Right lobe of liver (tissue), 6 donors: Measurements from ENCODE around the gene ZDHHC5. TPM values are rescaled to one million over a fixed set of nuclear protein-coding genes. Genes with fewer than 3 reads are reported as not detected.
"Not testable (repeated sequence)": the region's sequence is repeated elsewhere in the genome, so short reads cannot be mapped to it uniquely, and the experiment has no call there.

Experiments
- ATAC-seq, 4 donors: fragments of 200-7000 bp; cut with Tn5 transposase; one replicate each; pipeline ENCODE4 v1.9.1; 2020; ENCODE audit warnings: mild to moderate bottlenecking in 4 of 4, moderate library complexity in 4 of 4
- DNase-seq, 3 donors: peaks; one replicate each; pipeline ENCODE4 v3.0.0-alpha.2; 2020
- H3K27ac ChIP-seq, 3 donors: fragments of 200-600 bp; one replicate each; pipeline ENCODE4 v1.8.0; 2022
- H3K27me3 ChIP-seq, 2 donors: fragments of 200-600 bp; one replicate each; pipeline ENCODE4 v1.8.0; 2022
- H3K36me3 ChIP-seq, 4 donors: fragments of 200-600 bp; sonication (generic) in 1 of 4; one replicate each; pipeline versions ENCODE4 v1.5.1 to v1.8.0; 2017 to 2022; ENCODE audit warnings: control low read depth in 1 of 4
- H3K4me1 ChIP-seq, 4 donors: fragments of 200-600 bp; sonication (generic) in 1 of 4; one replicate each; pipeline versions ENCODE4 v1.5.1 to v1.8.0; 2017 to 2022; ENCODE audit warnings: control low read depth in 1 of 4
- H3K4me3 ChIP-seq, 3 donors: fragments of 200-600 bp; one replicate each; pipeline ENCODE4 v1.8.0; 2022
- H3K9me3 ChIP-seq, 4 donors: fragments of 200-600 bp; sonication (generic) in 1 of 4; one replicate each; pipeline versions ENCODE4 v1.5.1 to v1.8.0; 2017 to 2022; ENCODE audit warnings: control low read depth in 1 of 4
- POLR2A ChIP-seq: fragments of 450-650 bp; IDR thresholded peaks from one replicate; pipeline ENCODE4 v1.6.1; 2017; ENCODE audit warnings: antibody characterized with exemption, mild to moderate bottlenecking
- WGBS: methylation state at CpG from one replicate; pipeline ENCODE4 v1.1.6; 2018; ENCODE audit warnings: low coverage, low lambda C conversion rate; ENCODE audit not compliant: insufficient coverage; ENCODE audit errors: missing lambda C conversion rate; 5-methylcytosine and 5-hydroxymethylcytosine counted together
- intact Hi-C, 2 donors: fragments of 100-400 bp; cut with DNase I; formaldehyde crosslinking; loops; one replicate each; pipeline versions ENCODE4 v1.11.2 to v1.14.1; 2022
- total RNA-seq, 6 experiments: library from RNA; depleted of rRNA in 2 of 6; stranded (reverse); fragments of >200 nt in 2 of 6; fragmentation: NEBNext Ultra II Directional in 3 of 6; extraction: Animal tissue kit (Norgen Biotek cat#: 25700) in 3 of 6; gene quantifications; one replicate each; pipeline versions ENCODE4 v1.1.0 to v1.2.4, GENCODE V29; 2016 to 2023
- TF ChIP-seq, protein P1 (sequence below), 4 donors: fragments of 200-600 bp in 3 of 4; fragments of 450-650 bp in 1 of 4; IDR thresholded peaks; one replicate each; pipeline versions ENCODE4 v1.5.1 to v1.8.0; 2016 to 2022; ENCODE audit warnings: antibody characterized with exemption in 4 of 4, mild to moderate bottlenecking in 2 of 4
- donor health status: DM: no; HTN: yes; CAD: no.
- donor health status: DM: no; HTN: no; CAD: no.
- donor health status: DM: no; HTN: no; CAD: no.
- donor health status: DM: no; HTN: yes; CAD: no.
- donor health status: DM: no; HTN: yes; CAD: no.

The ZDHHC5 gene
- total RNA-seq, 6 experiments from 2014 or later, result 27.0 to 35.7 (median 33.6) TPM

DNA sequence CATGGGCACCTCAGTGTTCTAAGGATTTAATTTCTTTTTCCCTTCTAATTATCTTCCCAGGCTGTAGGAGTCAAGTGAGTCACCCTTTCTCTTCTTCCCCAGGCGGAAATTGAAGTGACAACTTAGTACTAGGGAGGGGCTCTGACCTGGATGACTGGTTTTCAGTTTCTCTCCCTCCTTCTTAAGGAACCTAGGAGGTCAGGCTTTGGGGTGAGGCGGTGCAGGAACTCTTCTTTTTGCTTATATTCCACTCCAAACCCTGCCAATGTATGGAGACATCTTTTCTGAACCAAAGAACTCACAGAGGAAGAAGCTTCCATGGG lies 12.6 kb downstream of the ZDHHC5 start:
- intact Hi-C loops, result no loop called here
- Histone ChIP-seq H3K4me3 (no peak overlapping the region), H3K27me3 (no peaks in the 10 kb centered on the region), H3K36me3 (peaks cover 0 to 44% (median 3%) of the 10 kb centered on the region in 4 donors), H3K27ac (peak overlapping the region in 1 of 3 donors; percentile 8), H3K9me3 (no peaks in the 10 kb centered on the region), H3K4me1 (peaks cover 0 to 30% (median 16%) of the 10 kb centered on the region in 4 donors)
- TF ChIP-seq, protein P1, sequence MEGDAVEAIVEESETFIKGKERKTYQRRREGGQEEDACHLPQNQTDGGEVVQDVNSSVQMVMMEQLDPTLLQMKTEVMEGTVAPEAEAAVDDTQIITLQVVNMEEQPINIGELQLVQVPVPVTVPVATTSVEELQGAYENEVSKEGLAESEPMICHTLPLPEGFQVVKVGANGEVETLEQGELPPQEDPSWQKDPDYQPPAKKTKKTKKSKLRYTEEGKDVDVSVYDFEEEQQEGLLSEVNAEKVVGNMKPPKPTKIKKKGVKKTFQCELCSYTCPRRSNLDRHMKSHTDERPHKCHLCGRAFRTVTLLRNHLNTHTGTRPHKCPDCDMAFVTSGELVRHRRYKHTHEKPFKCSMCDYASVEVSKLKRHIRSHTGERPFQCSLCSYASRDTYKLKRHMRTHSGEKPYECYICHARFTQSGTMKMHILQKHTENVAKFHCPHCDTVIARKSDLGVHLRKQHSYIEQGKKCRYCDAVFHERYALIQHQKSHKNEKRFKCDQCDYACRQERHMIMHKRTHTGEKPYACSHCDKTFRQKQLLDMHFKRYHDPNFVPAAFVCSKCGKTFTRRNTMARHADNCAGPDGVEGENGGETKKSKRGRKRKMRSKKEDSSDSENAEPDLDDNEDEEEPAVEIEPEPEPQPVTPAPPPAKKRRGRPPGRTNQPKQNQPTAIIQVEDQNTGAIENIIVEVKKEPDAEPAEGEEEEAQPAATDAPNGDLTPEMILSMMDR (IDR thresholded peaks at IDR 0.05), result no peak
- no peak for TF ChIP-seq POLR2A
- no peak for ATAC-seq
- WGBS, result 69% methylated on average over 2 of the region's 2 CpGs
- DNase-seq, result no peak

DNA sequence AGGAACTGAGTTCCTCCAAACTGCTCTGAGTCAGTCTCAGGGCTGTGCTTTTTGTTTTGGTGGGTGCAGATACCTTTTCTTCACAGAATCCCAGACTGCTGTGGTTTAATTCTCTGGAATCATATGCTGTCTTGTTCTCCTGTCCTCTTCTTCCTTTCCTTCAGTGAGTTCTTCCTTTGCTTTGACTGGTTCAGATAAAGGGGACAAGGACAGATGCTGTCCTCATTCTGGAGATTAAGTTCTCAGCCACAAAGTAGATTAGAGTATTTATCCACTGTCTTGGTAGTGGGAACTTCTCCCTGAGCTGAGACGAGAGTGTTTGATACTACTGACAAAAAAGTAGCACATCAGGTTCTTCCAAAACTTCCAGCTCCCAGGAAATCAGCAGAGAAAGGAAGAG lies 13.3 kb downstream of the ZDHHC5 start:
- H3K4me1 ChIP-seq, result peaks cover 0 to 26% (median 13%) of the 10 kb centered on the region in 4 donors
- H3K4me3 ChIP-seq, result no peak overlapping the region
- TF ChIP-seq, protein P1 (IDR thresholded peaks at IDR 0.05), result no peak
- TF ChIP-seq POLR2A, result no peak
- intact Hi-C loops, result no loop called here
- ATAC-seq (no peak), DNase-seq (no peak)
- no peak overlapping the region for H3K27ac ChIP-seq
- peaks cover 0 to 48% (median 3%) of the 10 kb centered on the region in 4 donors for H3K36me3 ChIP-seq
- H3K9me3 ChIP-seq, result no peaks in the 10 kb centered on the region
- H3K27me3 ChIP-seq, result no peaks in the 10 kb centered on the region
- 89% methylated on average over 1 of the region's 1 CpG for WGBS

DNA sequence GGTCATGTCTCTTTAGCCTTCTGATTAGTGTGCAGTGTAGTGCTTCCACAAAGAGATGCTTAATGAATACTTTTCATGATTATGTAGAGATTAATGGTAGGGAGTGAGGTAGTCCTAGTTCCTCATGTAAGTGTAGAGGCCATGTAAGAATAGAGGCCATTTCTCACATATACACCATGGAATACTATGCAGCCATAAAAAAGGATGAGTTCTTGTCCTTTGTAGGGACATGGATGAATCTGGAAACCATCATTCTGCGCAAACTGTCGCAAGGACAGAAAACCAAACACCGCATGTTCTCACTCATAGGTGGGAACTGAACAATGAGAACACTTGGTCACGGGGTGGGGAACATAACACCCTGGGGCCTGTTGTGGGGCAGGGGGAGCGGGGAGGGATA lies 22.6 kb downstream of the ZDHHC5 start:
- DNase-seq, result not testable (repeated sequence)

DNA sequence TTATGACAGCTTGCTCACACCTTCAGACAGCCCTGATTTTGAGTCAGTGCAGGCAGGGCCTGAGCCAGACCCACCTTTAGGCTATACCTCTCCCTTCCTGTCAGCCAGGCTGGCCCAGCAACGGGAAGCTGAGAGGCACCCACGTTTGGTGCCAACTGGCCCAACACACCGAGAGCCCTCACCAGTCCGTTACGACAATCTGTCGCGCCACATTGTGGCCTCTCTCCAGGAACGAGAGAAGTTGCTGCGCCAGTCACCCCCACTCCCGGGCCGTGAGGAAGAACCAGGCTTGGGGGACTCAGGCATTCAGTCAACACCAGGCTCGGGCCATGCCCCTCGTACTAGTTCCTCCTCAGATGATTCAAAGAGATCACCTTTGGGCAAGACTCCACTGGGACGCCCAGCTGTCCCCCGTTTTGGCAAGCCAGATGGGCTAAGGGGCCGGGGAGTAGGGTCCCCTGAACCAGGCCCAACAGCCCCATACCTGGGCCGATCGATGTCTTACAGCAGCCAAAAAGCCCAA lies 31.0 kb downstream of the ZDHHC5 start:
- DNase-seq (no peak), ATAC-seq (peak in 1 of 4 donors; percentile 20)
- intact Hi-C loops, result no loop called here
- Histone ChIP-seq H3K9me3 (no peaks in the 10 kb centered on the region), H3K4me1 (no peaks in the 10 kb centered on the region), H3K4me3 (no peak overlapping the region), H3K36me3 (peaks cover 12 to 82% (median 46%) of the 10 kb centered on the region in 4 donors), H3K27ac (no peak overlapping the region), H3K27me3 (no peaks in the 10 kb centered on the region)
- no peak for TF ChIP-seq POLR2A
- TF ChIP-seq, protein P1 (IDR thresholded peaks at IDR 0.05), result no peak
- WGBS, result 77% methylated on average over 5 of the region's 18 CpGs

More for the DNA sequence above, 22.6 kb downstream of the ZDHHC5 start:
- H3K9me3 ChIP-seq, H3K4me1 ChIP-seq, intact Hi-C loops, H3K27ac ChIP-seq, H3K27me3 ChIP-seq, H3K4me3 ChIP-seq, ATAC-seq: not testable (repeated sequence)
- 100% methylated on average over 5 of the region's 5 CpGs for WGBS
- peaks cover 16 to 93% (median 52%) of the 10 kb centered on the region in 4 donors for H3K36me3 ChIP-seq

DNA sequence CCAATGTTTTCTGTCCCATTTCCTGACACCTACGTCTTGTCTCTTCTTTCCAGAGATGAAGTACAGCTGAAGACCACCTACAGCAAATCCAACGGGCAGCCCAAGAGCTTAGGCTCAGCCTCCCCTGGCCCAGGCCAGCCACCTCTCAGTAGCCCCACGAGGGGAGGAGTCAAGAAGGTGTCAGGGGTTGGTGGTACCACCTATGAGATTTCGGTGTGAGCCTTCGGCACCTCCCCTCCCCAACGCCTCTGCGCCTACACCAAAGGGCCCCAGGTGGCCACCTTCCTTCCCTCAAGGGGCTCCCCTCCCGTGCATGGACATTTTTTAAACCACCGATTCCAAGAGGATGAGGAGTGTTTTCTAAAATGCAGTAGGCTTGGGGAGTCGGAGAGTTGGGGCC lies 31.9 kb downstream of the ZDHHC5 start:
- DNase-seq, result no peak
- peak in 1 of 4 donors; percentile 35 for ATAC-seq
- intact Hi-C loops, result no loop called here
- H3K4me1 ChIP-seq, result no peaks in the 10 kb centered on the region
- 74% methylated on average over 6 of the region's 10 CpGs for WGBS
- no peak overlapping the region for H3K27ac ChIP-seq
- no peaks in the 10 kb centered on the region for H3K27me3 ChIP-seq
- no peak for TF ChIP-seq POLR2A
- TF ChIP-seq, protein P1 (IDR thresholded peaks at IDR 0.05), result no peak
- H3K36me3 ChIP-seq, result peaks cover 5 to 80% (median 40%) of the 10 kb centered on the region in 4 donors
- H3K9me3 ChIP-seq, result no peaks in the 10 kb centered on the region
- H3K4me3 ChIP-seq, result no peak overlapping the region
